GDM1 (cell line): ENCODE data around the gene RSBN1L.
A peak's percentile ranks its signal among the peaks of the same experiment; 100 is the strongest.

ENCODE experiments used
- DNase-seq: peaks from one replicate; lab custom pipeline; 2025; lab: John Stamatoyannopoulos, UW

The RSBN1L gene

GRCh38 chr7:77731716-77732115 is 35.5 kb downstream of the RSBN1L start:
- DNase-seq: no peak

GRCh38 chr7:77734659-77735421 is 38.6 kb downstream of the RSBN1L start:
- no peak for DNase-seq

- DNase-seq: no peak
Observed at GRCh38 chr7:77735457-77735856, 39.2 kb downstream of the RSBN1L start.

- no peak for DNase-seq
Observed at GRCh38 chr7:77736991-77737390, 40.7 kb downstream of the RSBN1L start.

- DNase-seq: no peak
Observed at GRCh38 chr7:77738382-77738781, 42.1 kb downstream of the RSBN1L start.

- DNase-seq: no peak
Observed at GRCh38 chr7:77738871-77739270, 42.6 kb downstream of the RSBN1L start.

- no peak for DNase-seq
Observed at GRCh38 chr7:77740257-77740656, 44.0 kb downstream of the RSBN1L start.

- DNase-seq: no peak
Observed at GRCh38 chr7:77743518-77743917, 47.3 kb downstream of the RSBN1L start.

- no peak for DNase-seq
Observed at GRCh38 chr7:77745746-77746145, 49.5 kb downstream of the RSBN1L start.

- DNase-seq: no peak
Observed at GRCh38 chr7:77746164-77746823, 50.0 kb downstream of the RSBN1L start.

- DNase-seq: no peak
Observed at GRCh38 chr7:77746824-77747165, 50.5 kb downstream of the RSBN1L start.

- DNase-seq: no peak
Observed at GRCh38 chr7:77747178-77747577, 50.9 kb downstream of the RSBN1L start.

- no peak for DNase-seq
Observed at GRCh38 chr7:77747718-77748117, 51.5 kb downstream of the RSBN1L start.

GRCh38 chr7:77752016-77752415 is 55.8 kb downstream of the RSBN1L start:
- peak; percentile 91 for DNase-seq

GRCh38 chr7:77753173-77753572 is 56.9 kb downstream of the RSBN1L start:
- no peak for DNase-seq

- no peak for DNase-seq
Observed at GRCh38 chr7:77757589-77757988, 61.3 kb downstream of the RSBN1L start.

GRCh38 chr7:77759294-77759889 is 63.1 kb downstream of the RSBN1L start:
- DNase-seq: peak; percentile 44

GRCh38 chr7:77760809-77761453 is 64.7 kb downstream of the RSBN1L start:
- DNase-seq: no peak

GRCh38 chr7:77765481-77765880 is 69.2 kb downstream of the RSBN1L start:
- DNase-seq: no peak

- DNase-seq: no peak
Observed at GRCh38 chr7:77765906-77766800, 69.9 kb downstream of the RSBN1L start.

- no peak for DNase-seq
Observed at GRCh38 chr7:77766801-77767605, 70.7 kb downstream of the RSBN1L start.
